Ramos (cell line): ENCODE results near the gene SAMD3.
"Not testable (repeated sequence)": the region's sequence is repeated elsewhere in the genome, so short reads cannot be mapped to it uniquely, and the experiment has no call there.

ENCODE experiments used
- in situ Hi-C: fragments of 300-500 bp; cut with MboI; formaldehyde crosslinking; loops from one replicate; pipeline ENCODE4 v1.14.3; 2022; ENCODE audit warnings: low sequenced_read_pairs; ENCODE audit not compliant: unreplicated experiment

SAMD3 gene

GRCh38 chr6:130143709-130144108 lies 79.0 kb downstream of the SAMD3 start:
- in situ Hi-C loops = no loop called here

- in situ Hi-C loops = no loop called here
Observed at GRCh38 chr6:130140084-130140483, 82.7 kb downstream of the SAMD3 start.

GRCh38 chr6:130138909-130139242 lies 83.9 kb downstream of the SAMD3 start:
- in situ Hi-C loops = no loop called here

DNA sequence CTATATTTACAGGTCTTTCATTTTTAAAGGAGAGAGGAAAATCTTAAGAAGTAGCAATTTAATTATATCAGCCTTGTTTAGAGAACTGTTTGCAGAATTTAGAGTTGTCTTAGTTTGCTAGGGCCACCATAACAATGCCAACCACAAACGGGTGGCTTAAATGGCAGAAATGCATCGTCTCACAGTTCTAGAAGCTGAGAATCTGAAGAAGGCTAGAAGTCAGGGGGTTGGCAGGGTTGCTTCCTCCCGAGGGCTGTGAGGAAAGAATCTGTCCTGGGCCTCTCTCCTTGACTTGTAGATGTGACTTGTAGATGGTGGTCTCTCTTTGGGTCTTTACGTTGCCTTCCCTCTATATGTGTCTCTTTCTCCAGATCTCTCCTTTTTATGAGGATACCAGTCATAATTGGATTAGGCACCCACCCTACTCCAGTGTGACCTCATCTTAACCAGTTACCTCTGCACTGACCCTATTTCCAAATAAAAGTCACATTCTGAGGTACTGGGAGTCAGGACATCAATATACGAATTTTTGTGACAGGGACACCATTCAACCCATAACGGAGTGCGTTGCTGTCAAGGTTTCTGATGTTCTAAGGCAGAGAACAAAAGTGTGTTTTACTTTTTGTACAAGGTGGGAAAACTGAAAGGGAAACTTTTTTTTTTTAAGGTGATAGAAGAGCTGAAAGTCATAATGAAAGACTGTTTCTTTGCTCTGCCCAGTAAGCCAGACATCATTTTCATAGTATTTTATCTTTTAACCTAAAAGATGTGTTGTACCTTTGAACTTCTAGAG lies 84.4 kb downstream of the SAMD3 start:
- in situ Hi-C loops = no loop called here

DNA sequence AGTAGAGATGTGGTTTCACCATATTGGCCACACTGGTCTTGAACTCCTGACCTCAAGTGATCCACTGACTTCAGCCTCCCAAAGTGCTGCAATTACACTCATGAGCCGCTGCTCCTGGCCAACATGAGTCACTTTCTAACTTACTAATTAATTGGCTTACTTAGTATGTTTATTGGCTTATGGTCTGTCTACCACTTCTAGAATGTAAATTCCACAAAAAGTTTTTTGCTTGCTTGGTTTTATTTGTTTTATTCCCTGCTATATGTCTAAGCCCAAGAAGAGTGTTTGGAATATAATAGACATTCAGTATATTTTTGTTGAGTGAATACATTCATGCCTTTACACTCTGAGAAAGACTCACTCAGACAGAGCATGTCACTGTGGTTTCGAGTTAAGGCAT lies 86.0 kb downstream of the SAMD3 start:
- in situ Hi-C loops = no loop called here

- in situ Hi-C loops = no loop called here
Observed at GRCh38 chr6:130134582-130134981, 88.2 kb downstream of the SAMD3 start.

DNA sequence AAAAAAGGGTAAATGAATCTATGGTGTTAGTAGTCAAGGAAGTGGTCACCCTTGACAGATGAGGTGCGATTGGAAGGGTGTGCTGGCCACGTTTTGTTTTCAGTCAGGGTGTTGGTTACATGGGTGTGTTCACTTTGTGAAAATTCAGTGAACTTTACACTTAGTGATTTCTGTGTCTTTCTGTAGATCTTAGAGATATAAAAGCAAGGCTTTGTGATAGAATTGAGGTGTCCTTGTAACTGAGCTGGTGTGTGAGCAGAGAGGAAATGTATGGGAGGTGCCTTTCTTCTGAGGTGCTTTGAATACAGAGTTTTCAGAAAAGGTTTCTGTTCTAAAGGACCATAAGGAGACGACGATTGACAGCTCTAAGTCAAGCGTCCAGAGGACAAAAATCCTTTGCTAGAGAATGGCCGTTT lies 90.5 kb downstream of the SAMD3 start:
- in situ Hi-C loops = no loop called here

GRCh38 chr6:130129762-130130246 lies 92.9 kb downstream of the SAMD3 start:
- in situ Hi-C loops = no loop called here

DNA sequence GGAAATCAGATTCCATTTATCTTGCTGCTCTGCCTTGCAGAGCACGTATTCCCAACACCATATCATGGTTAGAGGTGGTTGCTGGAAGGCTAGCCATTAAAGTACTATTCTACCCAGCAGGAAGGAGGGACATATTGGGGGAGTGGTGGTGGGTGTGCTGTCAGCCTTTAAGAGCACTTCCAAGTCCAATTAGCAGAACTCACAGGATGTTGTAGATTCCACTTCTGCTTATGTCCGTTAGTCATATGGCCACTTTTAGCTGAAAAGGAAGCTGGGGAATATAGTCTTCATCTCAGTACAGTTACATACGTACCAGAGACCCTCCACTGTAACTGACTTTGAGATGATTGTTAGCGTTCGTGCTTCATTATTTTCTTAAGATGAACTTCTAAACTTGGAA lies 94.4 kb downstream of the SAMD3 start:
- in situ Hi-C loops = no loop called here

DNA sequence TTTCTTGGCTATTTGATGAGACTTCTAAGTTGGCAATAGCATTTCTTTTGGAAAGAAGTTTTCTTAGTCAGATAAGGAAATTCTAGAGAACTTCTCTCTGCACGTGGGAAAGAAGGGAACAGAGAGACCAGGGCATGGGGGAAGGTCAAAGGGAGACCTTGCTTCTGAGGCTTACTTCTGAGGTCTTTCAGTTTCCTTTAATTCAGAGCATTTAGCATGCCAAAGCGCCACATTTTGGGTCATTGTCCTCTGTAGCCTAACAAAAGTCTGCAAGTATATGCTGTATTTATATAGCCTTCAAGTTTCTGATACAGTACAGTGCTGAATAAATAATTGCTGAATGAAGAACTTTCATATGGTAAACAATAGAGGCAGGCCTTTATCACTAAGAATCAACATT lies 95.6 kb downstream of the SAMD3 start:
- in situ Hi-C loops = no loop called here

DNA sequence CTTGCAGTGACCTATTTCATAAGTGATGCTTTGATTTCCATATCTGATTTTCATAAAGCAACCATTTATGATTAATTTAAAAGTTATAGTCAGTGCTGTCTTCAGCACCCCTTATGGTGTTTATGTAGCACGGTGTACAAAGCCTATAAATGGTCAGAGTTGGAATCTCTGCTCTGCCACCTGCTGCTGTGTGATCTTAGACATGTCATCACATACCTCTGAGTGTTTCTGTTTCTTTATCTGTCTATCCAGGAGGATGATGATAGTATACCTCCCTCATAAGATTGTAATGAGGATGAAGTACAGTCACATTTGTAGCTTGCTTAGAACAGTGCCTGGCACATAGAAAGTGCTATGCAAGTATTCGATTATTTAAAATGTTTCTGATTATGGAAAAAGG lies 100.5 kb downstream of the SAMD3 start:
- in situ Hi-C loops = no loop called here

GRCh38 chr6:130120731-130121130 lies 102.0 kb downstream of the SAMD3 start:
- in situ Hi-C loops = no loop called here

DNA sequence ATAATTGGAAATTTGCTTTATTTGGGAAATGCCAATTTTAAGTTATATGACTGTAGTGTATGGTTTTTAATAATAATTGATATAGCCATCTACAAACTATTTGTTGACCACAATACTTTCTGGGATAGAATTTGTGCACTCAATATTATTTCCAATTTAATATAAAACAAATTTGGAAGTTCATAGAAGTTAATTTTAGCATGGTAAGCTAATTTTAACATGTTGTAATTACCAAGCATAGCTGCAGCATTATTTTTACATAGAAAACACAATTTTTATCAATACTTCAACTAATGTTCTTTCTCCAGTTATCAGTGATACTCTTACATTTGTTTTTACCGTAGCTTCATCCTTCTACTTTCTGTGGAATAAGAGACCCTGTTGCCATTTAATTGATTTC lies 103.5 kb downstream of the SAMD3 start:
- in situ Hi-C loops = no loop called here

- in situ Hi-C loops = no loop called here
Observed at GRCh38 chr6:130118236-130118635, 104.5 kb downstream of the SAMD3 start.

- in situ Hi-C loops = not testable (repeated sequence)
Observed at GRCh38 chr6:130117187-130117701, 105.5 kb downstream of the SAMD3 start.

DNA sequence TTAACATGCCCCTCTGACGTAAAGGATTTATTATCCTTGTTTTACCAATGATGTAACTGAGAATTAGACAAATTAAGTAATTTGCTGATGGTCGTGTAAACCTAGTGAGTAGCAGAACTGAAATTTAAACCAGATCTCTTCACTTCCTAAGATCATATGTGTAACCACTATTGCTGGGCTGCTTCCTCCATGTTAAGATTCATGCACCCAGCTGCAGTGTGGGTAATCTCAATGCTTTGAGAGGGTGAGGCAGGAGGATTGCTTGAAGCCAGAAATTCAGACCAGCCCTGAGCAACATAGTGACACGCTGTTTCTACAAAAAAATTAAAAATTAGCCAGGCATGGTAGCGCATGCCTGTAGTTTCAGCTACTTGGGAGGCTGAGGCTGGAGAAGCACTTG lies 106.5 kb downstream of the SAMD3 start:
- in situ Hi-C loops = no loop called here

GRCh38 chr6:130115036-130115435 lies 107.7 kb downstream of the SAMD3 start:
- in situ Hi-C loops = no loop called here

DNA sequence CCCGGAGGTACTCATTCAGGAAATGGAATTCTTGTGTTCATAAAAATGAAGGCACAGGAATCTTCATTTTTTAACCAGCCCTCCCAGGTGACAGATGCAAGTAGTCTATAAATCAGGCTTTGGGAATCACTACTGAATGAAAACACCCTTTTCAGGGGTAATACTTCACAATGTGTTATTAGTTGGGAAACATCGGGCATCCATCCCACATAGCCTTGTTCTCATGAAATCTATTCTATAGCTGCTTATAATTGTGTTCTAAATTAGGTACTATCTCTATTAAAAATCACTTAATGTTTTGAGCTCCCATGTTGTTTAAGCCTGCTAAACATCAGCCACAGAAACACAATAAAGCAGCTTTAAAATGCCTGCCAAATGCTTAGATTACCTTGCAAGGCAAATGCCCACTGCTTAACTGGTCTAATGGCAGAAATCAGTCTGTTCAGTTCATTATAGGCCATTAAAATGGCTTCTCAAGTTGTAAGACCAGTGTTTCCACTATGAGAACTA lies 109.5 kb downstream of the SAMD3 start:
- in situ Hi-C loops = no loop called here

DNA sequence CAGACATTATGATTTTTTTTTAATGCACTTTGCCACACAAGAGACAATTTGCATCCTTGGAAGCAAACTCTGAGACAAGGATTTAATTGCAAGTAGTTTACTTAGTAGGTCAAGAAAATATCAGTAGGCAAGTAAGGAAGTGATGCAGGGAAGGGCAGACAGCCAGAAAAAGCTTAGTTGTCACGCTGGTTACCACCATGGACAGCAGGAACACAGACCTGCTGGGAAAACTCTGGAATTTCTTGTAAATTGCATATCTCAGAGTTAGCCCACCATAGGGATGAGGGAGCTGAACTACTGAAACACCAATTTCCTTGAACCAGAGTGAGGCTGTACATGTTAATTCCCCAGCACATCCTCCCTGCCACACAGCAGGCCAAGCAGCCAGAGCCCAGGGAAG lies 111.7 kb downstream of the SAMD3 start:
- in situ Hi-C loops = no loop called here

- in situ Hi-C loops = no loop called here
Observed at GRCh38 chr6:130107710-130108109, 115.0 kb downstream of the SAMD3 start.

- in situ Hi-C loops = no loop called here
Observed at GRCh38 chr6:130105996-130106704, 116.6 kb downstream of the SAMD3 start.
